Neural crest cell (in vitro differentiated cells): ENCODE data around the gene WHRN. TPM values are rescaled to one million over a fixed set of nuclear protein-coding genes. Genes with fewer than 3 reads are reported as not detected.

Experiments used
- DNase-seq: peaks from one replicate; pipeline ENCODE4 v3.0.0; 2021; ENCODE audit warnings: low read depth, mixed read lengths, low spot score
- H3K27ac Mint-ChIP-seq: one replicate; pipeline ENCODE4 v1.8.0; 2021; ENCODE audit warnings: mild to moderate bottlenecking, mixed read lengths; ENCODE audit not compliant: unreplicated experiment
- H3K27me3 Mint-ChIP-seq: 2 replicates; pipeline ENCODE4 v1.8.0; 2021; ENCODE audit warnings: low read depth, mild to moderate bottlenecking, mixed read lengths
- H3K36me3 Mint-ChIP-seq: 2 replicates; pipeline ENCODE4 v1.8.0; 2021; ENCODE audit warnings: low read depth, mild to moderate bottlenecking, mixed read lengths
- H3K4me1 Mint-ChIP-seq: 2 replicates; pipeline ENCODE4 v1.8.0; 2021; ENCODE audit warnings: mixed read lengths
- H3K4me3 Mint-ChIP-seq: one replicate; pipeline ENCODE4 v1.8.0; 2021; ENCODE audit warnings: mild to moderate bottlenecking, mixed read lengths
- H3K9me3 Mint-ChIP-seq: 2 replicates; pipeline ENCODE4 v1.8.0; 2021; ENCODE audit warnings: mixed read lengths
- CTCF ChIP-seq: fragments of 200-600 bp; sonication (generic); conservative IDR thresholded peaks from 2 replicates; pipeline ENCODE4 v1.5.0; 2021; ENCODE audit warnings: antibody characterized with exemption, mild to moderate bottlenecking
- total RNA-seq: library from RNA; stranded (reverse); gene quantifications from 2 replicates; pipeline ENCODE4 v1.2.1, GENCODE V29; 2021

The WHRN gene
- total RNA-seq, 1 donor from 2014 or later: 8.9 TPM

GRCh38 chr9:114484215-114484853 lies 20.9 kb downstream of the WHRN start:
- H3K9me3 Mint-ChIP-seq: no peaks in the 10 kb centered on the region
- TF ChIP-seq CTCF: no peak
- no peak overlapping the region for H3K27ac Mint-ChIP-seq
- H3K4me3 Mint-ChIP-seq: no peak overlapping the region
- H3K4me1 Mint-ChIP-seq: no peaks in the 10 kb centered on the region
- H3K36me3 Mint-ChIP-seq: no peaks in the 10 kb centered on the region
- H3K27me3 Mint-ChIP-seq: no peaks in the 10 kb centered on the region
- no peak for DNase-seq

GRCh38 chr9:114483499-114483898 lies 21.8 kb downstream of the WHRN start:
- H3K27ac Mint-ChIP-seq: peak overlapping the region; percentile 47
- no peak overlapping the region for H3K4me3 Mint-ChIP-seq
- DNase-seq: no peak
- H3K4me1 Mint-ChIP-seq: no peaks in the 10 kb centered on the region
- no peak for TF ChIP-seq CTCF
- no peaks in the 10 kb centered on the region for H3K9me3 Mint-ChIP-seq
- H3K36me3 Mint-ChIP-seq: no peaks in the 10 kb centered on the region
- H3K27me3 Mint-ChIP-seq: no peaks in the 10 kb centered on the region

- H3K4me1 Mint-ChIP-seq: no peaks in the 10 kb centered on the region
- no peak for TF ChIP-seq CTCF
- no peak overlapping the region for H3K27ac Mint-ChIP-seq
- H3K27me3 Mint-ChIP-seq: no peaks in the 10 kb centered on the region
- no peak for DNase-seq
- H3K36me3 Mint-ChIP-seq: no peaks in the 10 kb centered on the region
- no peak overlapping the region for H3K4me3 Mint-ChIP-seq
- H3K9me3 Mint-ChIP-seq: no peaks in the 10 kb centered on the region
Measured at GRCh38 chr9:114482593-114482992, 22.7 kb downstream of the WHRN start.

GRCh38 chr9:114481789-114482188 lies 23.5 kb downstream of the WHRN start:
- Mint-ChIP-seq H3K4me3 (no peak overlapping the region), H3K9me3 (no peaks in the 10 kb centered on the region), H3K36me3 (no peaks in the 10 kb centered on the region), H3K27me3 (no peaks in the 10 kb centered on the region), H3K4me1 (no peaks in the 10 kb centered on the region), H3K27ac (no peak overlapping the region)
- DNase-seq: no peak
- no peak for TF ChIP-seq CTCF

GRCh38 chr9:114480746-114481435 lies 24.4 kb downstream of the WHRN start:
- no peaks in the 10 kb centered on the region for H3K9me3 Mint-ChIP-seq
- H3K27me3 Mint-ChIP-seq: no peaks in the 10 kb centered on the region
- no peak for DNase-seq
- H3K4me3 Mint-ChIP-seq: no peak overlapping the region
- H3K4me1 Mint-ChIP-seq: no peaks in the 10 kb centered on the region
- no peak overlapping the region for H3K27ac Mint-ChIP-seq
- TF ChIP-seq CTCF: no peak
- no peaks in the 10 kb centered on the region for H3K36me3 Mint-ChIP-seq
